Stimulated activated CD8-positive, alpha-beta memory T cell treated with anti-CD3 and anti-CD28 coated beads, Interleukin-12 subunit alpha, Interleukin-12 subunit beta, amount 100 ng/mL, for 24 hours (primary cell): Measurements from ENCODE around the gene HGFAC.
A peak's percentile ranks its signal among the peaks of the same experiment; 100 is the strongest.
"Not testable (repeated sequence)": the region's sequence is repeated elsewhere in the genome, so short reads cannot be mapped to it uniquely, and the experiment has no call there.

ENCODE experiments used
- DNase-seq: peaks from one replicate; pipeline ENCODE4 v3.0.0-alpha.2; 2020; ENCODE audit errors: extremely low read depth

The HGFAC gene

GRCh38 chr4:3442460-3442958, 741 bp downstream of the HGFAC start:
- no peak for DNase-seq

GRCh38 chr4:3442959-3443749, 1.4 kb downstream of the HGFAC start:
- DNase-seq: peak; percentile 15

- no peak for DNase-seq
Measured at GRCh38 chr4:3443750-3444309, 2.1 kb downstream of the HGFAC start.

DNA sequence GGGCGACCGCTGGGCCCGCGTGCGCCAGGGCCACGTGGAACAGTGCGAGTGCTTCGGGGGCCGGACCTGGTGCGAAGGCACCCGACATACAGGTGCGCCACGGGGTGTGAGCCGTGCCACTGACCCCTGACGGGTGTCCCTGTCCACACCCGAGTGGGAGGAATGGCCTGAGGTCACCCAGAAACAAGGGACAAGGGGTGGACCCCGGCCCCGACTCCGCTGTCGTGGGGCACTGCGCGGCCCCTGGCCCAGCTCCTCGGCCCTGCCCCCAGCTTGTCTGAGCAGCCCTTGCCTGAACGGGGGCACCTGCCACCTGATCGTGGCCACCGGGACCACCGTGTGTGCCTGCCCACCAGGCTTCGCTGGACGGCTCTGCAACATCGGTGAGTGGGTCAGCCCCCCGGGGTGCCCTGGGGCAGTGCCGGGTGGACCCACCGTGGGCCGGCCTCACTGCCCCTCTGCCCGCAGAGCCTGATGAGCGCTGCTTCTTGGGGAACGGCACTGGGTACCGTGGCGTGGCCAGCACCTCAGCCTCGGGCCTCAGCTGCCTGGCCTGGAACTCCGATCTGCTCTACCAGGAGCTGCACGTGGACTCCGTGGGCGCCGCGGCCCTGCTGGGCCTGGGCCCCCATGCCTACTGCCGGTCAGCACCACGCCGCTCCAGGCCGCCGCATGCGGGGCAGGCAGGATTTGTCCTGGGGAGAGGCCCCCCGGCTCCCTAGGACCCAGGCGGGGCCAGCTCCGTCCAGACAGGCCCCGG, 2.8 kb downstream of the HGFAC start:
- DNase-seq: no peak

DNA sequence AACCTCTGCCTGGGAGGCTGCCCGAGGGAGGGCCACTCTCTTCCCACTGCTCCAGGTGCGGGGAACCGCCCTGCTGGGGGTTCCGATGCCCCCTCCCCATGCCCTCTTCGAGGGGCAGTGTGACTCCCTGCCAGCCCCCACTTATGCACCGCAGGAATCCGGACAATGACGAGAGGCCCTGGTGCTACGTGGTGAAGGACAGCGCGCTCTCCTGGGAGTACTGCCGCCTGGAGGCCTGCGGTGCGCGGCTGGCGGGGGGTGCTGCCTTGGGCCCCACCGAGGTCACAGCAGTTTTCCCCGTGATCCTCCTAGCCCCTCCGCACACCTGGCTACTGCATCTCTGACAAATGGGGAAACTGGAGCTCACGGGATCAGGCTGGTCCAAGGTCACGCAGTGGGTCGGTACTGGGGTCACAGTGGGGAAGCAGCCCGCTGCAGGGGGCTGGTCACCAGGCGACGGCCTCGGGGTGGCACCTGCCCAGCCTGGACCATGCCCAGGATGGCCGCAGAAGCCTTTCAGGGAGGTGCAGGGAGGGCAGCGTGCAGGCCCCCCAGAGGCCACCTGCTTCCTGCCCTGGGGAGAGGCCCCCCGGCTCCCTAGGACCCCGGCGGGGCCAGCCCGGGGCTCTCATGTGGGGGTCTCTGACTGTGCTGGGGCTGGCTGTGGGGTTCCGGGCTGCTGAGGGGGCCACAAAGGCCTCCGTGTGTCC, 3.5 kb downstream of the HGFAC start:
- DNase-seq: no peak

- DNase-seq: no peak
Measured at GRCh38 chr4:3445829-3446545, 4.2 kb downstream of the HGFAC start.

GRCh38 chr4:3446631-3447320, 5.0 kb downstream of the HGFAC start:
- no peak for DNase-seq

DNA sequence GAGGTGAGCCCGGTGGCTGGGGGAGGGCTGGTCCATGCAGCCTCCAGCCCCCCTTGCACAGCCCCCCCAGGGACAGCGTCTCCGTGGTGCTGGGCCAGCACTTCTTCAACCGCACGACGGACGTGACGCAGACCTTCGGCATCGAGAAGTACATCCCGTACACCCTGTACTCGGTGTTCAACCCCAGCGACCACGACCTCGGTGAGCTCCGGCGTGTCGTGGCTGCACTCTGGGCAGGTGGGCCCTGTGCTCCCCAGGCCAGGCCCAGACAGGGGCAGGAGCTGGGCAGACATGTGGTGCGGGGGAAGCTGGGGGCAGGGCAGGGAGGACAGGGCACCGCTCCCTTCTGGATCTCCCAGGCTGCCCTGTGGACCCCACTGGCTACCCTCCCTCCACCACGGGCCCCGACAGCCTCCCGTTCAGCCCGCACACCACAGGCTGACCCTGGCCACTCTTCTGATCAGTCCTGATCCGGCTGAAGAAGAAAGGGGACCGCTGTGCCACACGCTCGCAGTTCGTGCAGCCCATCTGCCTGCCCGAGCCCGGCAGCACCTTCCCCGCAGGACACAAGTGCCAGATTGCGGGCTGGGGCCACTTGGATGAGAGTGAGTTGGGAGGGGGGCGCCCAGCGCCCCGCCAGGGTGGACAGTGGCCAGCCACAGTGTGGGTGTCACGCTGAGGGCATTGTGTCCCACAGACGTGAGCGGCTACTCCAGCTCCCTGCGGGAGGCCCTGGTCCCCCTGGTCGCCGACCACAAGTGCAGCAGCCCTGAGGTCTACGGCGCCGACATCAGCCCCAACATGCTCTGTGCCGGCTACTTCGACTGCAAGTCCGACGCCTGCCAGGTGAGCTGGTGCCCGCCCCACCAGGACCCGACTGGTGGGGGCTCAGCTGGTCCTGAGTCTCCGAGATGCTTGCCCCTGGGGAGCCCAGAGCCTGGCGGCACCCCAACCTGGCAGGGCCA, 5.9 kb downstream of the HGFAC start:
- DNase-seq: no peak

DNA sequence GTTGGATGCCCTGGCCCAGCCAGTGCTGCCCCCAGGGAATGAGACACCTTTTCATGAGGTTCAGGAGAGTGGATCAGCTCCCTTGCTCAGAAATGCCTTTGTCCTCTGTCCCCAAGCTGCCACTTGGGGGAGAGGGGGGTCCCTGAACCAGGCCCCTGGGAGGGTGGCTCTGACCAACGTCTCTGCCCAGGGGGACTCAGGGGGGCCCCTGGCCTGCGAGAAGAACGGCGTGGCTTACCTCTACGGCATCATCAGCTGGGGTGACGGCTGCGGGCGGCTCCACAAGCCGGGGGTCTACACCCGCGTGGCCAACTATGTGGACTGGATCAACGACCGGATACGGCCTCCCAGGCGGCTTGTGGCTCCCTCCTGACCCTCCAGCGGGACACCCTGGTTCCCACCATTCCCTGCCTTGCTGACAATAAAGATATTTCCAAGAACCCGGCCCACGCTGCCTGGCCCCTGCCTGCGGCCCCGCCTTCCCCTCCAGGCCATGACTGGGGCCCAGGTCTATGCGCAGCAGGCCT, 7.3 kb downstream of the HGFAC start:
- no peak for DNase-seq

DNA sequence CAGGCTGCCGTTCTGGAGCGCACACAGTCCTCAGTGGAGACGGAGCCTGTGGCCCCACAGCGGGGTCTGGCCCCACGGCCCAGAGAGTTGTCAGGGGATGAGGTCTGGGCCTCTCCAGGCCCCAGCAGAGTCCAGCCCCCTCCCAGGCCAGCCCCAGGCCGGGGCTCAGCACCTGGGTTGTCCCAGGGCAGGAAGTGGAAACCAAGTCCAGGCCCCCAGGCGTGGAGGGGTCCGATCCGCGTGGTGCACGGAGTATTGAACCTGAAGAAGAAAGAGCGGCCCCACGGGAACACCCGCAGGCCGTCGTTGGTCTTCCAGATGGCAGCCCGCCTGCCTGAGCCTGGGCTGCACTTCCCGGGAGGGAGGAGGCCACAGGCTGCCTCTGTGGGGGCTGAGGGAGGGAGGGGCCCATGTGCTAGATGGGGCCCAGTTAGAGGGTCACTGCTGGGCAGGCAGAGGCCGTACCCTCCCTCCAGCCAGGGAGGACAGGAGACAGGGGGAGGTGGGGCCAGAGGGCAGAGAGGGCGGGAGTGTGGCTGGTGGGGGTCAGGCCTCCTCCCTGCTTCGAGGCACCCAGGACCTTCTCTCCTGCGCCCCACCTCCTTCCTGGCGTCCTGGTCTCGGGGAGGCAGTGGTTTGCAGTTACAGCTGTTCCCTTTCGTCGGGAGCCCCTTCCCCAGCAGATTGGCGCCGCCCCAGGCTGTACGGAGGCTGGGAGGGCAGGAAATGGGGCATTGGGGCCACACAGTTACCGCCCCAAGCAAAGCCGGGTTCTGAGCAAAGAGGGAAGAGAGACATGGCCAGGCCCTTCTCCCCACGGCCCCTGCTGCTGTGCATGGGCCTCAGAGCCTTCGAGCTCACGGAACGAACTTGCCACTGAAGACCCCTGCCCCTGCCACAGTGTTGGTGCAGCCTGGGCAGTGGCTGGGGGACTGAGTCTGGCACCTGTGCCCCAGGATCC, 8.1 kb downstream of the HGFAC start:
- DNase-seq: no peak

GRCh38 chr4:3450643-3451042, 8.9 kb downstream of the HGFAC start:
- DNase-seq: no peak

GRCh38 chr4:3451956-3452355, 10.2 kb downstream of the HGFAC start:
- DNase-seq: no peak

DNA sequence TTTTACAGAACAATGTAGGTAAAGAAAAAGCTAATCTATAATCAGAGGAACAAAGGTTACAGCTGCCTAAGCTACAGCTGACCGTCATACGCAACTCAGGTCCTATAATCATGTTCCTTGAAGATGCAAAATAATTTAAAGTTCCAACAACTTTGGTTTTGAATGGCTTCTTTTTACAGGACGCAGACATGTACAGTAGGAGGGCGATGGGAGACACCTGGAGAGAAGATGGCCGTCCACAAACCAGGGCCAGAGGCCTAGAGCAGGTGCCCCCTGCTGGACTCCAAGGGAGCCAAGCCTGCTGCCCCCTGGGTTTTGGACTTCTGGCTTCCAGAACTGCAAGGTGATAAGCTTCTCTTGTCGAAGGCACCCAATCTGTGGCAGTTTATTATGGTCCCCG, 10.6 kb downstream of the HGFAC start:
- DNase-seq: no peak

DNA sequence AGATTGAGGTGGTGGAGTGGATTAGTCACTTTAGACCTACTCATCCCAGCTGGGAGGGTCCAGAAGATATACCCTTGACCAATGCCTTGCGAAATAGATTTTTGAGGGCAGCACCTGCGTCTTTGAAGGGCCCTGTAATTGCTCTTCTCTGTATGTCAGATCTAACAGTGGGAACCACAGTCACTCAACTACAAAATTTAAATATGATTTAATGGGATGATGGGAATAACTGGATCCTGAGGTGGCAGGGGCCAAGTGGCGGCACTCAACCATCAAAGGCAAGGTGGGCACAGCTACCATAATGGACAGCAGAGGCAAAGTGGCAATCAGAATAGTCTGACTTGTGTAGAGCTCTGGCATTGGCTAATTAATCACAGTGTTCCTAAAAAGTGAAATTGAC, 13.8 kb downstream of the HGFAC start:
- DNase-seq: not testable (repeated sequence)

DNA sequence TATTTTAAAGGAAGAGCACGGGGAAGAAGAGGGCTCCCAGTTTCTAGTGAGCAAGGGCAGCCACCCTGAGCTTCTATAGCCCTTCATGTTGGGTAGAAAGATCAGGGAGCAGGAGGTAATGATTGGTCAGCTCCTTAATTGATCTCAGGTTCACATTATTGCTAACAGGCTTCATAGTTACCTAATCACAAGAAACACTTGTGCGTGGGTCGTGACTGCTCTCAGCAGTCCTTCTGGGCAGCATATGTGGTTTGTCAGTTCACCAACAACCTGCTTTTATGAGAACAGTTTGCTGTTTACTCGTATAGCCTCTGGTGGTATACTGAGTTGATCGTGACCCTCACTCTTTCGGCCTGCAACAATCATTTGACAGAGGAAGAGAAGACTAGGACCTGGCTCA, 16.6 kb downstream of the HGFAC start:
- DNase-seq: no peak

DNA sequence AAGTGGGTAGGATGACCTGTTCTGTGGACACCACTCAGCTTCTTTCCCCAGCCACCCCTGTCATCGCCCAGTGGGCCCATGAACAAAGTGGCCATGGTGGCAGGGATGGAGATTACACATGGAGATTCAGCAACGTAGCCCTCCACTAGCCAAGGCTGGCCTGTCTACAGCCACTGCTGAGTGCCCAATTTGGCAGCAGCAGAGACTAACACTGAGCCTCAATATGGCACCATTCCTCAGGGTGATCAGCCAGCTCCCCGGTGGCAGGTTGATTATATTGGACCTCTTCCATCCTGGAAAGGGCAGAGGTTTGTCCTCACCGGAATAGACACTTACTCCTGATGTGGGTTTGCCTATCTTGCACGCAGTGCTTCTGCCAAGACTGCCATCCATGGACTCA, 17.4 kb downstream of the HGFAC start:
- DNase-seq: not testable (repeated sequence)

GRCh38 chr4:3460926-3461325, 19.2 kb downstream of the HGFAC start:
- DNase-seq: no peak
